Activated CD8-positive, alpha-beta memory T cell treated with anti-CD3 and anti-CD28 coated beads, Interleukin-2, amount 50 U/mL, for 1 hour (primary cell): ENCODE results near the gene SERPINH1.

Experiments
- DNase-seq: peaks from one replicate; pipeline ENCODE4 v3.0.0-alpha.2; 2020; ENCODE audit errors: extremely low read depth

Gene SERPINH1

GRCh38 chr11:75554258-75555022 lies 7.6 kb upstream of the SERPINH1 start:
- DNase-seq, result no peak

GRCh38 chr11:75555079-75555811 lies 6.8 kb upstream of the SERPINH1 start:
- no peak for DNase-seq

- DNase-seq, result no peak
Measured at GRCh38 chr11:75556275-75556674, 5.8 kb upstream of the SERPINH1 start.

GRCh38 chr11:75557666-75558494 lies 4.2 kb upstream of the SERPINH1 start:
- no peak for DNase-seq

- no peak for DNase-seq
Measured at GRCh38 chr11:75558939-75559843, 2.9 kb upstream of the SERPINH1 start.

GRCh38 chr11:75560644-75561043 lies 1.4 kb upstream of the SERPINH1 start:
- DNase-seq, result no peak

GRCh38 chr11:75561426-75562047 lies 516 bp upstream of the SERPINH1 start:
- no peak for DNase-seq

GRCh38 chr11:75562836-75563484 lies 907 bp downstream of the SERPINH1 start:
- DNase-seq, result no peak

- DNase-seq, result no peak
Measured at GRCh38 chr11:75563501-75563977, 1.5 kb downstream of the SERPINH1 start.

GRCh38 chr11:75563978-75564552 lies 2.0 kb downstream of the SERPINH1 start:
- DNase-seq, result no peak

GRCh38 chr11:75565221-75565814 lies 3.3 kb downstream of the SERPINH1 start:
- DNase-seq, result no peak

- DNase-seq, result no peak
Measured at GRCh38 chr11:75565916-75566762, 4.1 kb downstream of the SERPINH1 start.

GRCh38 chr11:75566763-75567279 lies 4.8 kb downstream of the SERPINH1 start:
- DNase-seq, result no peak

GRCh38 chr11:75567971-75568370 lies 5.9 kb downstream of the SERPINH1 start:
- DNase-seq, result no peak

- no peak for DNase-seq
Measured at GRCh38 chr11:75568616-75569219, 6.7 kb downstream of the SERPINH1 start.

- DNase-seq, result no peak
Measured at GRCh38 chr11:75570559-75571139, 8.6 kb downstream of the SERPINH1 start.

- DNase-seq, result no peak
Measured at GRCh38 chr11:75571625-75572024, 9.6 kb downstream of the SERPINH1 start.
